Myocyte (in vitro differentiated cells): ENCODE data around the gene ZNF761. TPM values are rescaled to one million over a fixed set of nuclear protein-coding genes. Genes with fewer than 3 reads are reported as not detected.

Experiments
- DNase-seq: peaks from one replicate; pipeline ENCODE4 v3.0.0-alpha.2; 2012; ENCODE audit warnings: low read depth
- total RNA-seq: library from RNA; depleted of rRNA; stranded (reverse); fragments of >200 nt; gene quantifications from 2 replicates; pipeline ENCODE4 v1.2.3, GENCODE V29; 2014

Gene ZNF761
- total RNA-seq, 1 donor from 2014 or later, result 8.9 TPM

- no peak for DNase-seq
These were observed 74.9 kb downstream of the ZNF761 start for GRCh38 chr19:53506728-53507127.

Other genes starting within 250 kb of the ZNF761 start
- not detected in 2 replicates for gene ZNF665, start 238.6 kb upstream of the ZNF761 start, total RNA-seq
- 5.8 and 10.6 TPM in 2 replicates for gene ZNF677, start 177.1 kb upstream of the ZNF761 start, total RNA-seq
- gene VN1R2, start 173.7 kb upstream of the ZNF761 start, total RNA-seq, result not detected in 2 replicates
- gene VN1R4, start 164.3 kb upstream of the ZNF761 start, total RNA-seq, result not detected in 2 replicates
- 7.5 and 8.6 TPM in 2 replicates for gene ZNF845, start 98.2 kb upstream of the ZNF761 start, total RNA-seq
- 3.4 and 5.2 TPM in 2 replicates for gene ZNF525, start 66.3 kb upstream of the ZNF761 start, total RNA-seq
- 8.9 and 15.6 TPM in 2 replicates for gene ZNF765, start 36.8 kb upstream of the ZNF761 start, total RNA-seq
- gene ZNF813, start 35.7 kb downstream of the ZNF761 start, total RNA-seq, result 3.3 and 4.6 TPM in 2 replicates
- gene ZNF331, start 106.2 kb downstream of the ZNF761 start, total RNA-seq, result 18.8 and 21.1 TPM in 2 replicates
- not detected in 2 replicates for gene DPRX, start 200.0 kb downstream of the ZNF761 start, total RNA-seq